Neural crest cell (in vitro differentiated cells): ENCODE measurements around the gene COX5A. TPM values are rescaled to one million over a fixed set of nuclear protein-coding genes. Genes with fewer than 3 reads are reported as not detected.
A peak's percentile ranks its signal among the peaks of the same experiment; 100 is the strongest.
"Not testable (repeated sequence)": the region's sequence is repeated elsewhere in the genome, so short reads cannot be mapped to it uniquely, and the experiment has no call there.

ENCODE experiments used
- DNase-seq: peaks from one replicate; pipeline ENCODE4 v3.0.0; 2021; ENCODE audit warnings: low read depth, mixed read lengths, low spot score
- H3K27ac Mint-ChIP-seq: one replicate; pipeline ENCODE4 v1.8.0; 2021; ENCODE audit warnings: mild to moderate bottlenecking, mixed read lengths; ENCODE audit not compliant: unreplicated experiment
- H3K27me3 Mint-ChIP-seq: 2 replicates; pipeline ENCODE4 v1.8.0; 2021; ENCODE audit warnings: low read depth, mild to moderate bottlenecking, mixed read lengths
- H3K36me3 Mint-ChIP-seq: 2 replicates; pipeline ENCODE4 v1.8.0; 2021; ENCODE audit warnings: low read depth, mild to moderate bottlenecking, mixed read lengths
- H3K4me1 Mint-ChIP-seq: 2 replicates; pipeline ENCODE4 v1.8.0; 2021; ENCODE audit warnings: mixed read lengths
- H3K4me3 Mint-ChIP-seq: one replicate; pipeline ENCODE4 v1.8.0; 2021; ENCODE audit warnings: mild to moderate bottlenecking, mixed read lengths
- H3K9me3 Mint-ChIP-seq: 2 replicates; pipeline ENCODE4 v1.8.0; 2021; ENCODE audit warnings: mixed read lengths
- total RNA-seq: library from RNA; stranded (reverse); gene quantifications from 2 replicates; pipeline ENCODE4 v1.2.1, GENCODE V29; 2021
- TF ChIP-seq, protein P1 (sequence below): fragments of 200-600 bp; sonication (generic); conservative IDR thresholded peaks from 2 replicates; pipeline ENCODE4 v1.5.0; 2021; ENCODE audit warnings: antibody characterized with exemption, mild to moderate bottlenecking

The COX5A gene
- total RNA-seq, 1 donor from 2014 or later: 239 TPM

DNA sequence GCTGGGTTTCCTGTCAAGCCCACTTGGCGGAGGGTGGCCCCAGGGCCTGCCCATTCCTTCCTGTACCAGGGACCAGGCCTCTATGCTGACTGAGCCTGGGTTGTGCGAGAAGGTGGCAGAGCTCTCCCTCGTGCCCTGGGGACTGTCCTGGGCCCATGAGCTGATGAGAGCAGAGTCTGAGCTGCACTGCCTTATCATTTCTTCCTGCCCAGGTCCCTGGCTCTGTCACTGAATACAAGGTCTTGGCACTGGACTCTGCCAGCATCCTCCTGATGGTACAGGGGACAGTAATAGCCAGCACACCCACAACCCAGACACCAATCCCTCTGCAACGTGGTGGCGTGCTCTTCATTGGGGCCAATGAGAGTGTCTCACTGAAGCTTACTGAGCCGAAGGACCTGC is 40.6 kb downstream of the COX5A start:
- H3K27me3 Mint-ChIP-seq: no peaks in the 10 kb centered on the region
- peaks cover 9% of the 10 kb centered on the region for H3K4me1 Mint-ChIP-seq
- no peak overlapping the region for H3K27ac Mint-ChIP-seq
- H3K36me3 Mint-ChIP-seq: peaks cover 16% of the 10 kb centered on the region
- H3K9me3 Mint-ChIP-seq: no peaks in the 10 kb centered on the region
- TF ChIP-seq, protein P1, sequence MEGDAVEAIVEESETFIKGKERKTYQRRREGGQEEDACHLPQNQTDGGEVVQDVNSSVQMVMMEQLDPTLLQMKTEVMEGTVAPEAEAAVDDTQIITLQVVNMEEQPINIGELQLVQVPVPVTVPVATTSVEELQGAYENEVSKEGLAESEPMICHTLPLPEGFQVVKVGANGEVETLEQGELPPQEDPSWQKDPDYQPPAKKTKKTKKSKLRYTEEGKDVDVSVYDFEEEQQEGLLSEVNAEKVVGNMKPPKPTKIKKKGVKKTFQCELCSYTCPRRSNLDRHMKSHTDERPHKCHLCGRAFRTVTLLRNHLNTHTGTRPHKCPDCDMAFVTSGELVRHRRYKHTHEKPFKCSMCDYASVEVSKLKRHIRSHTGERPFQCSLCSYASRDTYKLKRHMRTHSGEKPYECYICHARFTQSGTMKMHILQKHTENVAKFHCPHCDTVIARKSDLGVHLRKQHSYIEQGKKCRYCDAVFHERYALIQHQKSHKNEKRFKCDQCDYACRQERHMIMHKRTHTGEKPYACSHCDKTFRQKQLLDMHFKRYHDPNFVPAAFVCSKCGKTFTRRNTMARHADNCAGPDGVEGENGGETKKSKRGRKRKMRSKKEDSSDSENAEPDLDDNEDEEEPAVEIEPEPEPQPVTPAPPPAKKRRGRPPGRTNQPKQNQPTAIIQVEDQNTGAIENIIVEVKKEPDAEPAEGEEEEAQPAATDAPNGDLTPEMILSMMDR: no peak
- H3K4me3 Mint-ChIP-seq: no peak overlapping the region
- no peak for DNase-seq

DNA sequence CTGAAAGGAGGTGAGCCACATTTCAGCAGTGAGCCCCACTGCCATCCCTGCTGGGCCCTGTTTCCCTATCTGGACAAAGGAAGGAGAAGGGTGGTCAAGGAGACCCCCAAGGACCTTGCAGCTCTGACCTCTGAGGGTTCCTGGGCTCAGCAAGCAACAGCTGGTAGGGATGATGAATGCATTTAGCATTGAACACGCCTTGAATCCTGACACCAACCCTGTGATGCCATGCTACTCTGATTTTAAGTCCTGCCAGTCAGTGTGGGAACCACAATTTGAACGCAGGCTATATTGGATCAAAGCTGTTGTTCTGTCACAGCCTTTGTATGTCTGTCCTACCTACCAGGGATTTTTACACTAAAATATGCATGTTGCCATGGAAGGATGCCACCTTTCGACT is 41.6 kb downstream of the COX5A start:
- no peak for DNase-seq
- H3K4me1 Mint-ChIP-seq: no peaks in the 10 kb centered on the region
- TF ChIP-seq, protein P1: no peak
- peaks cover 14% of the 10 kb centered on the region for H3K36me3 Mint-ChIP-seq
- peak overlapping the region; percentile 50 for H3K27ac Mint-ChIP-seq
- no peaks in the 10 kb centered on the region for H3K27me3 Mint-ChIP-seq
- no peak overlapping the region for H3K4me3 Mint-ChIP-seq
- H3K9me3 Mint-ChIP-seq: no peaks in the 10 kb centered on the region

DNA sequence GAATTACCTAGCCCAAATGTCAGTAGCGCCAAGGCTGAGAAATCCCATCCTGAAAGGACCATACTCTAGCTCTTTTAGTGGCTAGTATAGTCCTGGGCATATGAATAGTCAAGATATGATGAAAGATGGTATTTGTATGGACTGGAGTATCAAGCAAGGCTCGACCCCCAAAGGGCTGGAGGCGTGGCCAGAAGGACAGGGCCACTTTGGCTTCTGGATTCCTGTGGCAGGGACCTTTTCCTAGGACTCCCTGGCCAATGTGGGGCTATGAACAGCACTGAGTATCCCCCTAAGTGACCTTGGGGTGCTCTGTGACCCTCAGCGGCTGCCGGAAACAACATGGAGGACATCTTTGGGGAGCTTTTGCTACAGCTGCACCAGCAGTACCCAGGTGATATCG is 42.0 kb downstream of the COX5A start:
- peaks cover 12% of the 10 kb centered on the region for H3K36me3 Mint-ChIP-seq
- peaks cover 2% of the 10 kb centered on the region for H3K4me1 Mint-ChIP-seq
- peak overlapping the region; percentile 41 for H3K4me3 Mint-ChIP-seq

DNA sequence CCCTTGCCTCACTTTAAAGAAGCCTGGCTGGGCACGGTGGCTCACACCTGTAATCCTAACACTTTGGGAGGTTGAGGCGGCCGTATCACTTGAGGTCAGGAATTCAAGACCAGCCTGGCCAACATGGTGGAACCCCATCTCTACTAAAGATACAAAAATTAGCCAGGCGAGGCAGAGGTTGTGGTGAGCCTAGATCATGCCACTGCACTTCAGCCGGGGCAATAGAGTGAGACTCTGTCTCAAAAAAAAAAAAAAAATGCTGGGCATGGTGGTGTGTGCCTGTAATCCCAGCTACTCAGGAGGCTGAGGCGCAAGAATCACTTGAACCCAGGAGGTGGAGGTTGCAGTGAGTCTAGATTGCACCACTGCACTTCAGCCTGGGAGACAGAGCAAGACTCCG is 43.5 kb downstream of the COX5A start:
- H3K27me3 Mint-ChIP-seq, H3K36me3 Mint-ChIP-seq, H3K9me3 Mint-ChIP-seq: not testable (repeated sequence)

More for the DNA sequence above, 42.0 kb downstream of the COX5A start:
- H3K27me3 Mint-ChIP-seq: no peaks in the 10 kb centered on the region
- no peak for DNase-seq
- no peaks in the 10 kb centered on the region for H3K9me3 Mint-ChIP-seq
- TF ChIP-seq, protein P1: no peak
- H3K27ac Mint-ChIP-seq: no peak overlapping the region

DNA sequence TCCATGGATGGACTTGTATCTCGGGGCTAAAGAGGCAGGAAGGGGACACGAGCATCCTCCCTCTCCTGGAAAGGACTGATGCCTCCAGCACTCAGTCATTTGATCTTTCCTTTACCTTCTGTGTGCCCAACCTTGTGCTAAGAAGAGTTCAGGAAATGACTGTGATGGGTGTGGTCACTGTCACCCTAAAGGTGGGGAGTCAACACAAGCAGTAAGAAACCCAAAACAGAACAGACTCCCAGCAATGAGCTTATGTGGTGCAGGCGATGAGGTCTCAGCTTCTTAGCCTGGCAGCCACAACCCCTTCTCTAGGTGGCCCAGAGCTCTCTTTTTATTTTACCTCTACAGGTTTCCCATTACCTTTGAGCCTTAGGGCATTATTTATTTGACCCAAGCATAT is 44.2 kb downstream of the COX5A start:
- DNase-seq: no peak
- peaks cover 7% of the 10 kb centered on the region for H3K36me3 Mint-ChIP-seq
- H3K4me3 Mint-ChIP-seq: peak overlapping the region; percentile 80
- H3K9me3 Mint-ChIP-seq: no peaks in the 10 kb centered on the region
- TF ChIP-seq, protein P1: no peak
- H3K4me1 Mint-ChIP-seq: peaks cover 22% of the 10 kb centered on the region
- H3K27ac Mint-ChIP-seq: no peak overlapping the region
- no peaks in the 10 kb centered on the region for H3K27me3 Mint-ChIP-seq

More for the DNA sequence above, 43.5 kb downstream of the COX5A start:
- DNase-seq, H3K4me3 Mint-ChIP-seq, H3K27ac Mint-ChIP-seq: not testable (repeated sequence)
- H3K4me1 Mint-ChIP-seq: peaks cover 15% of the 10 kb centered on the region

DNA sequence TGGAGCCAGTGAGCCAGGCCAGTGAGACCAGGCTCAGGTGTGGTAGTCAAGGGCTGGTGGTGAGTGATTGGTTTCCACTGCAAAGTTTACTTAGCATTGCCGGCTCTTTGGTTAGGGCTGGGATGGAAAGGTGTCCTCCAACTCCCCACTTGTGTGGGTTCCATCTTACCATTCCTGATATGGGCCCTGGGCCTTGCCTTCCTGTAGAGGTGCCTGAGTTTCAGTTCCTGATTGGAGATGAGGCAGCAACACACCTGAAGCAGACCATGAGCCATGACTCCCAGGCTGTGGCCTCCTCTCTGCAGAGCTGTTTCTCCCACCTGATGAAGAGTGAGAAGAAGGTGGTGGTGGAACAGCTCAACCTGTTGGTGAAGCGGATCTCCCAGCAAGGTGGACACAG is 44.9 kb downstream of the COX5A start:
- Mint-ChIP-seq H3K9me3 (no peaks in the 10 kb centered on the region), H3K36me3 (peaks cover 4% of the 10 kb centered on the region), H3K4me3 (peak overlapping the region; percentile 80), H3K27ac (no peak overlapping the region), H3K27me3 (no peaks in the 10 kb centered on the region), H3K4me1 (peaks cover 22% of the 10 kb centered on the region)
- no peak for DNase-seq
- TF ChIP-seq, protein P1: no peak
